GM18520 (cell line): ENCODE results near the gene CASQ2.

Experiments
- ATAC-seq: cut with Tn5 transposase; IDR thresholded peaks from one replicate; pipeline ENCODE4 v1.9.1; 2021; ENCODE audit not compliant: unreplicated experiment

Gene CASQ2

DNA sequence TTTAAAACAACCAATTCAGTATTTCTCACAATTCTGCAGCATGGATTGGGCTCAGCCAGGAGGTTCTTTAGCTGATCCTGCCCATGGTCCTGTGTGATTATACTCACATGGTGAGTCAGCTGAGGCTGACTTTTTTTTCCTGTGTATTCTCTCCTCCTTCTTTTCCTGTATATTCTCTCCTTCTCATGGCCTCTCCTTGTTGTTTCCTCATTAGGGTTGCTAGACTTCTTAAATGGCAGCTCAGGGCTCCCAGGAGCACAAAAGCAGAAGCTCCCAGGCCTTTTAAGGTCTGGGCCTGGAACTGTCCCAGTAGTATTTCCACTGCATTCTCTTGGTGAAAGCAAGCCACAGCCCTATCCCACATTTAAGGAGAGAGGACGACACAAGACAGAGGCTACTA, 99.9 kb downstream of the CASQ2 start:
- ATAC-seq: no peak

DNA sequence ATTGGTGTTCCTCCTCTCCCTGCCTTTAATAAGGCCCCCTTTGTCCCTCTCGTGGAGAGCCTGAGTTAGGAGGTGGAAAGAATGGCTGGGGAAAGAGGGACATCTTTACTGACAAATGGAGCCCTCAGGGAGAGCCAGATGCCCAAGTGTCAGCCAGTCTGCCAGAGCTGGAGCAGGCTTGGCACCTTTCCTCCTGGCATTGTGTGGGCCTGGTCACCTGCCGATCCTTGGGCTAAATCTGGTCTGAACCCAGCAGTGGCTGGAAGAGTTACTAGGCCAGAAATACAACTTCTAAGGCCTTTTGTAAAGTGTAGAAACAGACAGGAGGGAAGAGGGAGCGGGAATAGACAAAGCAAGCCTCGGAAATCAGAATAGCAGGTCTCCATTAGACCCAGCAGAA, 101.8 kb downstream of the CASQ2 start:
- no peak for ATAC-seq

DNA sequence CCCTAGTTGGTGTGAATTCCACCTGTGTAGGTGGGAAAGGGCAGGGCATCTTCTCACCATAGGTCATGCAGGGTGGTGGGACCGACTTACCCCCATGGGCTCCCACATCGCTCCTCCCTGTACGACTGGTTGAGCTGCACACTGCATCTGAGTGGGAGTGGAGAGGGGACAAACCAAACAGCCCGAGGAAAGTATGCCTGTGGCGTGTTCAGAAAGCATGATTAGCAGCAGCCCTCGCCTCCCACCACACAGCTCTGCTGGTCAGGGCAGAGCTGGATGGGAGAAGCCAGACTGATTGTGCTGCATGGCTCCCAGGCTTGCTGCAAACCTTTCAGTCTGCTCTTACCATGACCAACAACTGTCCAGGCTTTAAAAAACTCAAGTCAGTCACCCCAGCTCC, 102.3 kb downstream of the CASQ2 start:
- ATAC-seq: no peak

DNA sequence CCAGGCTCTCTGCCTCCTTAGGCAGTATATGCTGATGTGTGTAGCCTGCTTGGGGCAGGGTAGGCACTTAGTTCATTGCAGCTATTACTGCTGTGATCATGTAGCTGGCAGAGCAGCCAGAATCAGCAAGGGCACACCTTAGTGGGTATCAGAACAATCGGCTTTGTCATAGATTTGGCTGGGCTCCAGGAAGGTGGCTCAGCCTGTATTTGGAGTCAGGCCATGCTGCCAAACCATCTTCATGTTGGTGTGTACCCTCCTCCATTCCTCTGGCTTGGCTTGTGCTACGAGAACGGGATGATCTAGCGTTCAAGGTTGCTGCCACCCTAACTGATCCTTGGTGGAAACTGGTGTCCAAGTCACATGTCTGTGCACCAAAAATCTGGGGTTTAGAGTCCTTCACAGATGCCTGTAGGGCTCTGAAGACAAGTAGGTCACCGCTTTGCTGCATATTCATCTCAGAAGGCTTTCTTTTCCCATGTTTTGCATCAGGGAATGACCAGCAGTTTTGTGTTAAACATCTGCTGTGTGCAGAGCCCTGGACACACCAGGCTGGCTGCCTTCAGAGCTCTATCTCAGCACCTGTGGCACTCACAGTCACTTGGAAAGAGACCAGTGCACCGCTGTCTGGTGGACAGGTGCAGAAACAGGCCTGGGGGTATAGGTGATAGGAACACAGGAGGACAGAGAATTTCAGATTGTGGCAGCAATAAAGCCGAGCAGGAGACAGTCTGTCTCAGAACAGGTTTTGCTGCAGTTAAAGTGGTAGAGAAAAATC, 103.0 kb downstream of the CASQ2 start:
- no peak for ATAC-seq

DNA sequence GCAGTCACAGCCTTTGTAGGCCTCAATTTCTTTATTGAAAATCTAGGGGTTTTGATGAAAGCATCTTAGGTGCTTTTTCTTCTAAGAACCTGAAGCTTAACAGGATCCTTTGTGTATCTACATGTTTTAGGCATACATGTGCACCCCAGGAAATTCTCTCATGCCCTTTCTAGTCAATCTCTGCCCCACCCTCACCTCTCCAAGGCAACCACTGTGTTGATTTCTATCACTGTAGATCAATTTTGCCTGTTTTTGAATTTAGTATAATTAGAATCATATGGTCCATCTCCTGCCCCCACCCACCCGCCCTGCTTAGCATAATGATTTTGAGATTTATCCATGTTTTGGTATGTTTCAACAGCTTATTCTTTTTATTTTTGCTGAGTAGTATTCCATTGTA, 107.4 kb downstream of the CASQ2 start:
- no peak for ATAC-seq

DNA sequence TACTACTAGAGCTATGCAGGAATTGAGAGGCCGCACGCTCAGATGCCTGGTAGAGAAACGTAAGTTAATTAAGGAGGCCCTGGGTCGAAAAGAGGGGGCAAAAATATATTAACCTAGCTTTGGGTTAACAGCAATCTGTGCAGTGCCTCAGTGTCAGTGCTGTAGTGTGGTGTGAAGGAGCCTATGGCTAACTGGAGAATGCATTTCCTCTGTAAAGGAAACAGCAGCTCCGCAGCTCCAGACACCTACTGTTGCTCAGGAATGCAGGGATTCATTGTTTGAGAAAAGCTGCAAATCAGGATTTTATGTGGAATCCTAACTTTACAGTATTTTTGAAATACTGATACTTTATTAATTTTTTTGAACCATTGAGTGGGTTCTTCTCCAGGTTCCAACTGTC, 108.4 kb downstream of the CASQ2 start:
- ATAC-seq: no peak

DNA sequence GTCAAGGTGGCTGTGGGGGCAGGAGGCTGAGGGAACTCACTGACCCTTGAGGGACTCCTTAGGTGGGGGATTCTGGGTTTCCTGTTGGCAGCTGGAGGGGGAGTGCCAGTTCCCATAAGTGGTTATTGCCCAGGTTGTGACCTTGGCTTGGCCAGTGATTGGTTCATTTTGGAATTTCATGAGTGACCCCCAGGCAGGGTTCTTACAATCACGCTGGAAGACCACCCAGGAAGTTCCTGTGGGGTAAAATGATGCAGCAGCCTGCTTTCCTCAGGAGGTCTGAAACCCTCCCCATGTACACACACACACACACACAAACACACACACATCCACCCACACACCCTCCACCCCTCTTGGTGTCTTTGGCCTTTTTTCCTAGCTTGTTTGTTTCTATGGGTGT, 109.9 kb downstream of the CASQ2 start:
- ATAC-seq: no peak

DNA sequence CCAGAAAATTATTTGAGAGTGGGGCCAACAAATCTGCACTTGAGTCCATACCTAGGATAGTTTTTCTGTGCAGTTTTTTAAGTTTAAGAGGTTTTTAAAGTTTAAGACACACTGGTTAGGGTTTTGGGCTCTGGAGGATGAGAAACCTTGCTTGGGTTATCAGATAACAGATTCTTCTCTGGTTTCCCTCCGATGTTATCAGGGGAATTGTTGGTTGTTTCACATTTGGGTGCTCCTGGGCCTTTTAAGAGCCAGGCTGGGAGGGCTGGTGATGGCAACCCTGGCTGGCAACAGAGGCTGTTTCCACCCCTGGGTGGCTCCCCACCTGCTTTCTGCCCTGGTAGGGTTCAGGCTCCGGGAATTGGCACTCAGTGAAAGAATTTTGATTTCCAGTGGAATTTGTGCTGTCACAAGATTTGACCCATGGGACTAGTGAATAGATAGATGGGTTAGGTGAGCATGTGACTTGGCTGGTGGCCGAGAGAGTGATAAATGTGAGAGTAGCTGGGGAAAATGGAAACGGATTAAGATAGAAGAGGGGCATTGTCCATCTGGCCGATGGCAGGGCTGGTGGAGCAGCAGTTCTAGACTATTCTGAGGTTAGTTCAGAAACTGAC, 111.9 kb downstream of the CASQ2 start:
- ATAC-seq: no peak

DNA sequence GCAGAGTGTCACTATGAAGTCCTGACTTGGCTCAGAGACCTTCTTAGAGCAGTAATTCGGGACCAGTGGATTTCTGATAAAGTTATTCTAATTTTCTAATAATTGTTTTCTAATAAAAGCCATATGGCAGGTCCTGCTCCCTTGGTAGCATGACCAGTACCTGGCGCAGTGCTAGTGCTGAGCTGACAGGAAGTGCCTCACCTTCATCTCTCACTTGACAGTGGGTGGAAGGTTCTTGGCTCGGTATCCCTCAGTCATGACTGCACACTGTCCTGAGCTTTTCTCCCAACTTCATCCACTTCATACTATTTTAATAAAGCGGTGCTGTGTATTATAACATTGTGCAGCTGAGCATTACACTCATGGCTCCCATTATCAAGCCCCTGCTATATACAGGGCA, 112.6 kb downstream of the CASQ2 start:
- ATAC-seq: no peak

DNA sequence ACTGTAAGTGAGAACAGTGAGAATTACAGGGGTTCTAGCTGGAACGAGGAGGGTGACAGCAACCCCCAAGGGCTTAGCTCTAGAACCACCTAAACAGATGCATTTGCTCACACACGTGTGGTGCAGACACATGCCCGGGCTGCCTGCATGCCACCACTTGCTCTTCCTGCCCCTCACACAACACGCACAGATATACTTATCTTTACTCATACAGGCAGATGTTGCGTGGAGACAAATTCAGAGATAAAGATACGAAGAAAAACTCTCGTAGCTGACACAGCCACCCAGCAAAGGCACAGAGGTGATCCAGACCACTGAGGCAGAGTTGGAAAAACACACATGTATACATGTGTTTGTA, 113.2 kb downstream of the CASQ2 start:
- no peak for ATAC-seq

DNA sequence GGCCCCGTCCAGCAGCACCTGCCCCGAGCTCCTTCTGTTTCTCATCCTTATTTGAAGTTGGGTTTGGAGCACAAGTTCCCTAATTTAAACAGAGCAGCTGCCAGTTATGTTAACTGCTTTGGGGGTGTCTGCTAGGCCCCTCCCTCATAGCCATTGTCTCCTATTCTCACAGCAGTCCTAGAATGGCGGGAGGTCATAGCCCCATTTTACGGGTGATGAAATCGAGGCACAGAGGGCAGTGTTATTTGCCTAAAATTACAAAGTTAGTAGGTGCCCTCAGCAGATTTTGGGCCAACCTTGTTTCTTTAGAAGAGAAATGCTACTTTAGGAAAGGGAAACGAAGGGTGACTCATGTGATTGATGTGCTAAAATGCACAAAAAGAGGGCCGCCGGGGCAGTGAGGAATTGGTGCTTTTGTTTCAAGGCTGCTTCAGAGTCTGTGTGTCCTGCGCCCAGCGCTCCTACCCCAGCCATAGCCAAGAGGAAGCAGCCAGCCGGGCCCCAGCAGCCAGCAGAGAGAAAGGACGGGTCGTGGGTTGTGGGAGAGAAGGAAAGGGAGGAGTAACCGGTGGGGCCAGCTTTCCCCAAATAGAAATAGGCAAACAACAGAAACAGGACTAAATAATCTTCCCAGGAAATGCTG, 113.7 kb downstream of the CASQ2 start:
- no peak for ATAC-seq

DNA sequence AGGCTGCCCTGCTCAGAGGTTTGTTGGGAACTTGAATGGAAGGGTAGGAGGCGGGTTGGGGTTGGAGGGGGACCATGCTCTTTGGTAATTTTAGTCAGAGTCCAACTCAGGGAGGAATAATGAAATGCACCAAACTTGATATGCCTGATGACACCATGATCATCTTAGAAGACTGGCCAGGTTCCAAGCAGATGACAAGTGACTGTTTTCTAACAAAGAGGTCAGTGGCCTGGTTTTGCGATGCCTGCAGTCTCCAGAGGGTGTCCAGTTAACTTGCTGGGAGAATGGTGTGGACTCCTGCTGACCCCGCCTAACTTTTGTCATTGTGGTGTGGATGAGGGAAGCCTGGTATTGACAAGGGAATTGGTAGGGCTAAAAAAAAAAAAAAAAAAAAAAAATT, 114.4 kb downstream of the CASQ2 start:
- ATAC-seq: no peak

DNA sequence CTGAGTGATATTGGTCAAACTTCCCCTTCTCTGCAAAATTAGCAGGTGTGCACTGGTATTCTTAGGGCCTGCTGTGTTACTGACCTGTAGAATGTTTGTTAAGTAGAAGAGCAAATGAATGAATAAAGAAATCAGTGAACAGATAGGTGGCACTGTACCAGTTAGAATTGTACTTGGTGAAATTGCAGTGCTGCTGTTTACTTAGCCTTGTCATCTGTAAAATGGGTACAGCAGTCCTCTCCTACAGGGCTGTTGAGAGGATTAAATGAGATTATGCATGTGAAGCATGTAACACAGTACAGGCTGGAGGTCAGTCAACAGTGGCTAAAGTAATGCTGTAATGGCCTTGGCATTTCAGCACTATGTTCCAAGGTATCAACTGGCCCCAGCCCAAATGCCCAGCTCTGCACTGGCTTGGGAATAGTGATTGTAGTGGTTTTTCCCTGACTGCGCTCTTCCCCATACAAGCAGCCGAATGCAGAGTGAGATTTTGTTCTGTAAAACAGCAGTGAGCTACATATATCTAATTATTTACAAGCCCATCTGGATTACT, 116.2 kb downstream of the CASQ2 start:
- ATAC-seq: no peak

DNA sequence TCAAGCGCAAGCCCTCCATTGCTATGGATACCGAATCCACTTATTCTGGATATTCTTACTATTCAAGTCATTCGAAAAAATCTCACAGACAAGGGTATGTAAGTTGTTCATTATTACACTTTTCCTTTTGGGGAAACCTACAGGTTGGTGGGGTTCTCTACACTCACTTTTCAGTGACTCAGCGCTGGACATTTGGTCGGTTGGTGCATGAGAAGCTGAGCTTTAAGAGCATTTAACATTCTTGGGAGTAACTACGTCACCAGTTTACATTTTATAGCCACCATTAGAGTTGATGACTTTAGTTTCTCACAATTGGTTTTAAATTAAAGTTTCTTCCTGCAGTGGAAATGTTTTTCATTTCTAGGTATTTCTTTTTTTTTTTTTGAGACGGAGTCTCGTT, 117.1 kb downstream of the CASQ2 start:
- no peak for ATAC-seq

DNA sequence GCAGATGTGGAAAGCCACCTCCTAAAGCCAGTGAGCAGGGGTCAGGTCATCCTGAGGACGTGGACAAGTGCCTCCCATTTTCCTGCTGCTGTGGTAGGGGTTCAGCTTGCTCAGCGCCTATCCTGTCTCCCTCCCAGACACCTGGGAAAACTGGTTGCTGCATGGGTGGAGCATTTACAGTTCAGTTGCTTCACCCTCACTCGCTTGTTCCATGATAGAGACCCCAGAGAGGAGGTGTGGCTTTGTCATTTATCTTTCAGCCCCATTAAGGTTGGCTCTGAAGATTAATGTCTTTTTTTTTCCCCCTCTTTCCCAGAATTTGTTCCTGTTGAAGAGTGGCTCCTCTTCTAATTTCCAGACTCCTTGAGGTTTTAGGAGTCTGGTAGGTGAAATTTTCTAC, 117.6 kb downstream of the CASQ2 start:
- no peak for ATAC-seq
